HepG2 (cell line): ENCODE measurements around the gene TRMT10C. TPM values are rescaled to one million over a fixed set of nuclear protein-coding genes. Genes with fewer than 3 reads are reported as not detected.

Source experiments
- CREBL2 ChIP-seq: sonication (generic); formaldehyde crosslinking; IDR thresholded peaks from 2 replicates; pipeline ENCODE4 v1.8.1; 2023; ENCODE audit warnings: missing genetic modification reagents, mild to moderate bottlenecking, borderline replicate concordance
- ZNF207 ChIP-seq: fragments of 450-650 bp; IDR thresholded peaks from 2 replicates; pipeline ENCODE4 v1.6.1; 2016; ENCODE audit warnings: antibody characterized with exemption, borderline replicate concordance
- polyA plus RNA-seq, 8 experiments: library from polyadenylated mRNA; depleted of rRNA in 3 of 8; stranded (reverse) in 7 of 8; unstranded in 1 of 8; fragments of >200 nt; fragmentation: Illumina TruSeq in 4 of 8; extraction: Trizol in 4 of 8; gene quantifications; 2 replicates each; pipeline versions ENCODE4 v1.2.1 to v1.2.3, GENCODE V29; 2011 to 2016; ENCODE audit warnings: low read depth in 4 of 8, missing spikeins in 1 of 8, mixed read lengths in 1 of 8; ENCODE audit not compliant: insufficient read depth in 1 of 8
- total RNA-seq, 5 experiments: library from RNA; depleted of rRNA; stranded (reverse); fragments of >200 nt; fragmentation: Illumina TruSeq; extraction: Trizol; gene quantifications; 2 replicates each; pipeline ENCODE4 v1.2.3, GENCODE V29; 2016; ENCODE audit warnings: low read depth in 1 of 5
- TF ChIP-seq, protein P1 (sequence below): sonication (generic); formaldehyde crosslinking; IDR thresholded peaks from 2 replicates; pipeline ENCODE4 v1.4.0; 2020; ENCODE audit warnings: missing genetic modification reagents, borderline replicate concordance
- TF ChIP-seq, protein P2 (sequence below): sonication (generic); formaldehyde crosslinking; IDR thresholded peaks from 2 replicates; pipeline ENCODE4 v1.5.0; 2020; ENCODE audit warnings: mild to moderate bottlenecking, missing genetic modification reagents, borderline replicate concordance
- TF ChIP-seq, protein P3 (sequence below): sonication (generic); formaldehyde crosslinking; IDR thresholded peaks from 2 replicates; pipeline ENCODE4 v1.4.0; 2020; ENCODE audit warnings: mild to moderate bottlenecking, missing genetic modification reagents

TRMT10C gene
- total and polyA plus RNA-seq, 2 of the 13 experiments (the other 11 are each of a cell fraction or from before 2014, with no cell fraction given): 10.8 to 39.2 TPM

DNA sequence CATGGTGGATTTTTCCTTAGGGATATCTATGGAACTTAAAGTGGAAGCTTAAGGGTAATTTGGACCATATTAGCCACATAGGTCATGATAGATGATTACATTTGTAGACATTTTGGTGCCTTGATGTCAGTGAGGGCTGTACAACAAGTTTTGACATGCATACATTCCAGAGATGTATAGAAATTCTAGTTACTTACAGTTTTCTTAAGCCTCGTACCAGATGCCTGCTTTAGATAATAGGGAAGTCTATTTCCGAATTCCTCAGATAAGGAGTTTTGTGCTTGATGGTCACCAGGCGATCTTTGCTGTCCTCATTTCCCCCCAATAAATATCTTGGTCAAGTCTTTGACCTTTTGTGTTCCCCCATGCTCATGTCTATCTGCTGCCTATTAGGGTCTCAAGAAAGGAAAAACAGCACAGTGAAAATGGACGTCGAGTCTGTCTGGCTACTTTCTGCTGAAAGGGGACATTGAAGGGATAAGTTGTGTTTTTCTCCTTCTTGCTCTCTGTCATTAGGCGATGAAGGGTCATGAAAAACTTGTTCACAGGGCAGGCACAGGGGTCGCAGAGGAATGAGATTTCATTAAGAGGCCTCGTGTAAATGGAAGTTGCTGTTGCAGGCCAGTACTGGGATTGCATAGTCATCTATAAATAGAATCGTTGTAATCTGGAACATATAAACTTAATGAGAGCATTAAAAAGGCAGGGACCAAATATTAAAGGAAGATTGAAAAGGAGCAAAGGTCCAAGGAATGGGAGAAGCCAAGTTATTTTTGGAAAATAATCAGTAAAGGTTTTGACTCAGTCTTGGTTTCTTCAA lies 28.7 kb upstream of the TRMT10C start (continued):
- TF ChIP-seq, protein P1, sequence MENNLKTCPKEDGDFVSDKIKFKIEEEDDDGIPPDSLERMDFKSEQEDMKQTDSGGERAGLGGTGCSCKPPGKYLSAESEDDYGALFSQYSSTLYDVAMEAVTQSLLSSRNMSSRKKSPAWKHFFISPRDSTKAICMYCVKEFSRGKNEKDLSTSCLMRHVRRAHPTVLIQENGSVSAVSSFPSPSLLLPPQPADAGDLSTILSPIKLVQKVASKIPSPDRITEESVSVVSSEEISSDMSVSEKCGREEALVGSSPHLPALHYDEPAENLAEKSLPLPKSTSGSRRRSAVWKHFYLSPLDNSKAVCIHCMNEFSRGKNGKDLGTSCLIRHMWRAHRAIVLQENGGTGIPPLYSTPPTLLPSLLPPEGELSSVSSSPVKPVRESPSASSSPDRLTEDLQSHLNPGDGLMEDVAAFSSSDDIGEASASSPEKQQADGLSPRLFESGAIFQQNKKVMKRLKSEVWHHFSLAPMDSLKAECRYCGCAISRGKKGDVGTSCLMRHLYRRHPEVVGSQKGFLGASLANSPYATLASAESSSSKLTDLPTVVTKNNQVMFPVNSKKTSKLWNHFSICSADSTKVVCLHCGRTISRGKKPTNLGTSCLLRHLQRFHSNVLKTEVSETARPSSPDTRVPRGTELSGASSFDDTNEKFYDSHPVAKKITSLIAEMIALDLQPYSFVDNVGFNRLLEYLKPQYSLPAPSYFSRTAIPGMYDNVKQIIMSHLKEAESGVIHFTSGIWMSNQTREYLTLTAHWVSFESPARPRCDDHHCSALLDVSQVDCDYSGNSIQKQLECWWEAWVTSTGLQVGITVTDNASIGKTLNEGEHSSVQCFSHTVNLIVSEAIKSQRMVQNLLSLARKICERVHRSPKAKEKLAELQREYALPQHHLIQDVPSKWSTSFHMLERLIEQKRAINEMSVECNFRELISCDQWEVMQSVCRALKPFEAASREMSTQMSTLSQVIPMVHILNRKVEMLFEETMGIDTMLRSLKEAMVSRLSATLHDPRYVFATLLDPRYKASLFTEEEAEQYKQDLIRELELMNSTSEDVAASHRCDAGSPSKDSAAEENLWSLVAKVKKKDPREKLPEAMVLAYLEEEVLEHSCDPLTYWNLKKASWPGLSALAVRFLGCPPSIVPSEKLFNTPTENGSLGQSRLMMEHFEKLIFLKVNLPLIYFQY (CRISPR knock-in tag): no peak
- no peak for TF ChIP-seq ZNF207
- TF ChIP-seq, protein P2, sequence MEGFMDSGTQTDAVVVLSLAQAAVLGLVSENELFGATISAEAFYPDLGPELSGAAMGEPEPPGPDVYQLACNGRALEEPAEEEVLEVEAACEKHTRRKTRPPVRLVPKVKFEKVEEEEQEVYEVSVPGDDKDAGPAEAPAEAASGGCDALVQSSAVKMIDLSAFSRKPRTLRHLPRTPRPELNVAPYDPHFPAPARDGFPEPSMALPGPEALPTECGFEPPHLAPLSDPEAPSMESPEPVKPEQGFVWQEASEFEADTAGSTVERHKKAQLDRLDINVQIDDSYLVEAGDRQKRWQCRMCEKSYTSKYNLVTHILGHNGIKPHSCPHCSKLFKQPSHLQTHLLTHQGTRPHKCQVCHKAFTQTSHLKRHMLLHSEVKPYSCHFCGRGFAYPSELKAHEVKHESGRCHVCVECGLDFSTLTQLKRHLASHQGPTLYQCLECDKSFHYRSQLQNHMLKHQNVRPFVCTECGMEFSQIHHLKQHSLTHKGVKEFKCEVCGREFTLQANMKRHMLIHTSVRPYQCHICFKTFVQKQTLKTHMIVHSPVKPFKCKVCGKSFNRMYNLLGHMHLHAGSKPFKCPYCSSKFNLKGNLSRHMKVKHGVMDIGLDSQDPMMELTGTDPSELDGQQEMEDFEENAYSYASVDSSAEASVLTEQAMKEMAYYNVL (CRISPR knock-in tag): no peak
- no peak for TF ChIP-seq CREBL2
- TF ChIP-seq, protein P3, sequence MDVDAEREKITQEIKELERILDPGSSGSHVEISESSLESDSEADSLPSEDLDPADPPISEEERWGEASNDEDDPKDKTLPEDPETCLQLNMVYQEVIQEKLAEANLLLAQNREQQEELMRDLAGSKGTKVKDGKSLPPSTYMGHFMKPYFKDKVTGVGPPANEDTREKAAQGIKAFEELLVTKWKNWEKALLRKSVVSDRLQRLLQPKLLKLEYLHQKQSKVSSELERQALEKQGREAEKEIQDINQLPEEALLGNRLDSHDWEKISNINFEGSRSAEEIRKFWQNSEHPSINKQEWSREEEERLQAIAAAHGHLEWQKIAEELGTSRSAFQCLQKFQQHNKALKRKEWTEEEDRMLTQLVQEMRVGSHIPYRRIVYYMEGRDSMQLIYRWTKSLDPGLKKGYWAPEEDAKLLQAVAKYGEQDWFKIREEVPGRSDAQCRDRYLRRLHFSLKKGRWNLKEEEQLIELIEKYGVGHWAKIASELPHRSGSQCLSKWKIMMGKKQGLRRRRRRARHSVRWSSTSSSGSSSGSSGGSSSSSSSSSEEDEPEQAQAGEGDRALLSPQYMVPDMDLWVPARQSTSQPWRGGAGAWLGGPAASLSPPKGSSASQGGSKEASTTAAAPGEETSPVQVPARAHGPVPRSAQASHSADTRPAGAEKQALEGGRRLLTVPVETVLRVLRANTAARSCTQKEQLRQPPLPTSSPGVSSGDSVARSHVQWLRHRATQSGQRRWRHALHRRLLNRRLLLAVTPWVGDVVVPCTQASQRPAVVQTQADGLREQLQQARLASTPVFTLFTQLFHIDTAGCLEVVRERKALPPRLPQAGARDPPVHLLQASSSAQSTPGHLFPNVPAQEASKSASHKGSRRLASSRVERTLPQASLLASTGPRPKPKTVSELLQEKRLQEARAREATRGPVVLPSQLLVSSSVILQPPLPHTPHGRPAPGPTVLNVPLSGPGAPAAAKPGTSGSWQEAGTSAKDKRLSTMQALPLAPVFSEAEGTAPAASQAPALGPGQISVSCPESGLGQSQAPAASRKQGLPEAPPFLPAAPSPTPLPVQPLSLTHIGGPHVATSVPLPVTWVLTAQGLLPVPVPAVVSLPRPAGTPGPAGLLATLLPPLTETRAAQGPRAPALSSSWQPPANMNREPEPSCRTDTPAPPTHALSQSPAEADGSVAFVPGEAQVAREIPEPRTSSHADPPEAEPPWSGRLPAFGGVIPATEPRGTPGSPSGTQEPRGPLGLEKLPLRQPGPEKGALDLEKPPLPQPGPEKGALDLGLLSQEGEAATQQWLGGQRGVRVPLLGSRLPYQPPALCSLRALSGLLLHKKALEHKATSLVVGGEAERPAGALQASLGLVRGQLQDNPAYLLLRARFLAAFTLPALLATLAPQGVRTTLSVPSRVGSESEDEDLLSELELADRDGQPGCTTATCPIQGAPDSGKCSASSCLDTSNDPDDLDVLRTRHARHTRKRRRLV (CRISPR knock-in tag): no peak
